Glutamatergic neuron (in vitro differentiated cells): ENCODE results near the gene RBM23. TPM values are rescaled to one million over a fixed set of nuclear protein-coding genes. Genes with fewer than 3 reads are reported as not detected.
A peak's percentile ranks its signal among the peaks of the same experiment; 100 is the strongest.
"Not testable (repeated sequence)": the region's sequence is repeated elsewhere in the genome, so short reads cannot be mapped to it uniquely, and the experiment has no call there.

Source experiments
- DNase-seq: peaks from one replicate; pipeline ENCODE4 v3.0.0; 2022
- H3K27ac Mint-ChIP-seq: one replicate; pipeline ENCODE4 v1.8.0; 2020; ENCODE audit warnings: mild to moderate bottlenecking, mixed read lengths, inconsistent platforms; ENCODE audit not compliant: unreplicated experiment
- H3K27me3 Mint-ChIP-seq: one replicate; pipeline ENCODE4 v1.8.0; 2020; ENCODE audit warnings: mild to moderate bottlenecking, moderate library complexity, mixed read lengths, inconsistent platforms; ENCODE audit not compliant: unreplicated experiment
- H3K36me3 Mint-ChIP-seq: one replicate; pipeline ENCODE4 v1.8.0; 2020; ENCODE audit warnings: mild to moderate bottlenecking, mixed read lengths, inconsistent platforms; ENCODE audit not compliant: unreplicated experiment
- H3K4me1 Mint-ChIP-seq: one replicate; pipeline ENCODE4 v1.8.0; 2020; ENCODE audit warnings: mild to moderate bottlenecking, low read depth, mixed read lengths, inconsistent platforms; ENCODE audit not compliant: unreplicated experiment
- H3K4me3 Mint-ChIP-seq: one replicate; pipeline ENCODE4 v1.8.0; 2020; ENCODE audit warnings: mild to moderate bottlenecking, mixed read lengths, inconsistent platforms; ENCODE audit not compliant: unreplicated experiment
- H3K9me3 Mint-ChIP-seq: one replicate; pipeline ENCODE4 v1.8.0; 2020; ENCODE audit warnings: mild to moderate bottlenecking, moderate library complexity, mixed read lengths, inconsistent platforms; ENCODE audit not compliant: unreplicated experiment
- total RNA-seq: library from RNA; stranded (reverse); fragmentation: NEBNext Ultra II Directional; extraction: Animal tissue kit (Norgen Biotek cat#: 25700); gene quantifications from one replicate; pipeline ENCODE4 v1.2.1, GENCODE V29; 2021; ENCODE audit not compliant: unreplicated experiment
- TF ChIP-seq, protein P1 (sequence below): fragments of 200-600 bp; sonication (generic); IDR thresholded peaks from one replicate; pipeline ENCODE4 v1.5.0; 2021; ENCODE audit not compliant: partially characterized antibody, unreplicated experiment

The RBM23 gene
- total RNA-seq, 1 donor from 2014 or later: 70.9 TPM

GRCh38 chr14:22870811-22871223 is 48.1 kb downstream of the RBM23 start:
- Mint-ChIP-seq H3K4me3 (peak overlapping the region; percentile 87), H3K4me1 (peaks cover 10% of the 10 kb centered on the region), H3K36me3 (no peaks in the 10 kb centered on the region), H3K27ac (peak overlapping the region; percentile 80), H3K27me3 (peaks cover 3% of the 10 kb centered on the region), H3K9me3 (peaks cover 4% of the 10 kb centered on the region)
- TF ChIP-seq, protein P1, sequence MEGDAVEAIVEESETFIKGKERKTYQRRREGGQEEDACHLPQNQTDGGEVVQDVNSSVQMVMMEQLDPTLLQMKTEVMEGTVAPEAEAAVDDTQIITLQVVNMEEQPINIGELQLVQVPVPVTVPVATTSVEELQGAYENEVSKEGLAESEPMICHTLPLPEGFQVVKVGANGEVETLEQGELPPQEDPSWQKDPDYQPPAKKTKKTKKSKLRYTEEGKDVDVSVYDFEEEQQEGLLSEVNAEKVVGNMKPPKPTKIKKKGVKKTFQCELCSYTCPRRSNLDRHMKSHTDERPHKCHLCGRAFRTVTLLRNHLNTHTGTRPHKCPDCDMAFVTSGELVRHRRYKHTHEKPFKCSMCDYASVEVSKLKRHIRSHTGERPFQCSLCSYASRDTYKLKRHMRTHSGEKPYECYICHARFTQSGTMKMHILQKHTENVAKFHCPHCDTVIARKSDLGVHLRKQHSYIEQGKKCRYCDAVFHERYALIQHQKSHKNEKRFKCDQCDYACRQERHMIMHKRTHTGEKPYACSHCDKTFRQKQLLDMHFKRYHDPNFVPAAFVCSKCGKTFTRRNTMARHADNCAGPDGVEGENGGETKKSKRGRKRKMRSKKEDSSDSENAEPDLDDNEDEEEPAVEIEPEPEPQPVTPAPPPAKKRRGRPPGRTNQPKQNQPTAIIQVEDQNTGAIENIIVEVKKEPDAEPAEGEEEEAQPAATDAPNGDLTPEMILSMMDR: no peak
- no peak for DNase-seq

DNA sequence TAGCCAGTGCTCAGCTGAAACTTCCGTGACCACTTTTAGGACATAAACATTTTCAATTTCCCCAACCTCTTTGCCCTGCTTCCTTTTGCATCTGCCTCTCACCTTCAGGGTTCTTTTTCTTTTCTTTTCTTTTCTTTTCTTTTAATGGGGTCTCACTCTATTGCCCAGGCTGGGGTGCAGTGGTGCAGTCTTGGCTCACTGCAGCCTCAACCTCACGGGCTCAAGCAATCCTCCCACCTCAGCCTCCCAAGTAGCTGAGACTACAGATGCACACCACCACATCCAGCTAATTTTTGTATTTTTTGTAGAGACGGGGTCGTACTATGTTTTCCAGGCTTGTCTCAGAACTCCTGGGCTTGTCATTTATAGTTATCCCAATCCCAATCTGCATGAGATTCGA is 52.1 kb downstream of the RBM23 start:
- H3K27me3 Mint-ChIP-seq: peaks cover 3% of the 10 kb centered on the region
- DNase-seq: no peak
- H3K9me3 Mint-ChIP-seq: peaks cover 4% of the 10 kb centered on the region
- no peaks in the 10 kb centered on the region for H3K36me3 Mint-ChIP-seq
- TF ChIP-seq, protein P1: no peak
- H3K4me1 Mint-ChIP-seq: peaks cover 5% of the 10 kb centered on the region
- H3K27ac Mint-ChIP-seq: no peak overlapping the region
- H3K4me3 Mint-ChIP-seq: no peak overlapping the region

DNA sequence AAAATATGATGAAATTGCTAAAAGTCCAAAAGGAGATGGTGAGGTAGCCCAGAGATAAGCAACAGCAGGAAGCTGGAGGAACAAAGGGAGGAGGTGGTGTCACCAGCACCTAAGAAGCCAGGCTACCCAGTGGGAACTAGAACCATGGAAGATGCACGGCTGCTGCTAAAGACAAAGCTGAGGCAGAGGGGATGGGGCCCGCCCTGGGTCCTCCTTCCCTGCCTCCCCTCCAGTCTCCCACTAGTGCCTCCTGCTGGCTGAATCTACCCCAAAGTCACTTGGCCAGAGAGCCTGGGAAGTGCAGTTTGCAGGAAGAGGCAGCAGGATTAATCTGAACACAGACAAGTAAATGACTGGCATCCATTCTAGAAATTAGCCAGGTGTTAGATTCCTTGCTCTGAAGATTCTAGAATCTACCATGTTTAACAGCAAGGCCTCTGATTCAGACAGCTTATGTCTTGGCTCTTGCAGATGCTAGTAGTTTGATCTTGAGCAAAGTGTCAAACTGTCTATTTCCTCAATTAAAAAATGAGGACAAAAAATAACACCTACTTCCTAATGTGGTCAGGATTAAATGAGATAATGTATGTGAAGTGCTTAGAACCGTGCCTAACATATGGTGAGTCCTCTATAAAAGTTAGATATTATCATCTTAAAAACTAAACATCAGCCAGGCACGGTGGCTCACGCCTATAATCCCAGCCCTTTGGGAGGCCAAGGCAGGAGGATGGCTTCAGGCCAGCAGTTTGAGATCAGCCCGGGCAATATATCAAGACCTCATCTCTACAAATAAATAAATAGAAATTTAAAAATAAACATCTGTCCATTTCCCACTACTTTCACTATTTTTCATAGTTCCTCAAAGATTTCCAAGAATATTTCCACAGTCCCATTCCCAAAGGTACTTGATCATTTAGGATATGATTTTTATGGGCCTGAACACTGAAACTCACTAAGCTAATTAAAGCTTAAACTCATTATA is 53.2 kb downstream of the RBM23 start:
- no peak for DNase-seq
- TF ChIP-seq, protein P1: no peak
- H3K4me3 Mint-ChIP-seq: no peak overlapping the region
- peaks cover 4% of the 10 kb centered on the region for H3K9me3 Mint-ChIP-seq
- no peaks in the 10 kb centered on the region for H3K27me3 Mint-ChIP-seq
- no peaks in the 10 kb centered on the region for H3K36me3 Mint-ChIP-seq
- H3K4me1 Mint-ChIP-seq: peaks cover under 1% of the 10 kb centered on the region
- no peak overlapping the region for H3K27ac Mint-ChIP-seq

GRCh38 chr14:22864979-22865378 is 54.0 kb downstream of the RBM23 start:
- Mint-ChIP-seq H3K4me1 (no peaks in the 10 kb centered on the region), H3K27ac (no peak overlapping the region), H3K4me3 (no peak overlapping the region), H3K9me3 (peaks cover 2% of the 10 kb centered on the region), H3K36me3 (no peaks in the 10 kb centered on the region), H3K27me3 (no peaks in the 10 kb centered on the region)
- TF ChIP-seq, protein P1: no peak
- no peak for DNase-seq

- Mint-ChIP-seq H3K9me3 (peaks cover 2% of the 10 kb centered on the region), H3K36me3 (no peaks in the 10 kb centered on the region), H3K4me1 (no peaks in the 10 kb centered on the region), H3K4me3 (no peak overlapping the region), H3K27ac (no peak overlapping the region), H3K27me3 (no peaks in the 10 kb centered on the region)
- no peak for DNase-seq
- TF ChIP-seq, protein P1: no peak
Measured at GRCh38 chr14:22861651-22862050, 57.3 kb downstream of the RBM23 start.

GRCh38 chr14:22860377-22860776 is 58.6 kb downstream of the RBM23 start:
- H3K4me3 Mint-ChIP-seq, H3K4me1 Mint-ChIP-seq, DNase-seq, H3K9me3 Mint-ChIP-seq, H3K27ac Mint-ChIP-seq, H3K36me3 Mint-ChIP-seq, H3K27me3 Mint-ChIP-seq: not testable (repeated sequence)
